Hepatocyte (in vitro differentiated cells): ENCODE data around the gene PPP1R9A. TPM values are rescaled to one million over a fixed set of nuclear protein-coding genes. Genes with fewer than 3 reads are reported as not detected.

Source experiments
- DNase-seq: peaks from one replicate; pipeline ENCODE4 v3.0.0-alpha.2; 2016; ENCODE audit warnings: low spot score
- H2AFZ ChIP-seq: fragments of 200-600 bp; sonication (generic); 2 replicates; pipeline ENCODE4 v1.6.0; 2016; ENCODE audit warnings: antibody characterized with exemption, mild to moderate bottlenecking
- H3K27ac ChIP-seq: fragments of 200-600 bp; sonication (generic); 2 replicates; pipeline ENCODE4 v1.5.1; 2016; ENCODE audit warnings: mild to moderate bottlenecking
- H3K27me3 ChIP-seq: fragments of 200-600 bp; sonication (generic); 2 replicates; pipeline ENCODE4 v1.6.1; 2016
- H3K36me3 ChIP-seq: fragments of 200-600 bp; sonication (generic); replicated peaks from 2 replicates; pipeline ENCODE4 v1.5.1; 2016; ENCODE audit warnings: low read depth; ENCODE audit not compliant: insufficient read depth
- H3K4me1 ChIP-seq: fragments of 200-600 bp; sonication (generic); 2 replicates; pipeline ENCODE4 v1.5.1; 2016; ENCODE audit warnings: mild to moderate bottlenecking, moderate library complexity; ENCODE audit not compliant: insufficient read depth
- H3K4me2 ChIP-seq: fragments of 200-600 bp; sonication (generic); 2 replicates; pipeline ENCODE4 v1.6.0; 2016
- H3K4me3 ChIP-seq: fragments of 200-600 bp; sonication (generic); 2 replicates; pipeline ENCODE4 v1.5.1; 2016; ENCODE audit warnings: mild to moderate bottlenecking
- H3K79me2 ChIP-seq: fragments of 200-600 bp; sonication (generic); 2 replicates; pipeline ENCODE4 v1.6.0; 2017; ENCODE audit warnings: mild to moderate bottlenecking
- H3K9me2 ChIP-seq: fragments of 200-600 bp; sonication (generic); replicated peaks from 2 replicates; pipeline ENCODE4 v1.6.0; 2017; ENCODE audit warnings: mild to moderate bottlenecking; ENCODE audit not compliant: insufficient read depth
- H3K9me3 ChIP-seq: fragments of 200-600 bp; sonication (generic); 2 replicates; pipeline ENCODE4 v1.5.1; 2016; ENCODE audit warnings: low read depth, mild to moderate bottlenecking
- H4K20me1 ChIP-seq: fragments of 200-600 bp; sonication (generic); 2 replicates; pipeline ENCODE4 v1.6.0; 2016; ENCODE audit warnings: mild to moderate bottlenecking; ENCODE audit not compliant: insufficient read depth, poor library complexity, severe bottlenecking
- EZH2 ChIP-seq: fragments of 200-600 bp; sonication (generic); IDR thresholded peaks from 2 replicates; pipeline ENCODE4 v1.6.1; 2016; ENCODE audit warnings: antibody characterized with exemption, mild to moderate bottlenecking, borderline replicate concordance
- EZH2phosphoT487 ChIP-seq: fragments of 200-600 bp; sonication (generic); IDR thresholded peaks from one replicate; pipeline ENCODE4 v1.6.1; 2018; ENCODE audit warnings: antibody characterized with exemption, mild to moderate bottlenecking, low read depth, moderate library complexity; ENCODE audit not compliant: unreplicated experiment, severe bottlenecking
- WGBS: methylation state at CpG from one replicate; pipeline ENCODE4 v1.1.6; 2016; ENCODE audit warnings: low lambda C conversion rate; ENCODE audit errors: missing lambda C conversion rate; 5-methylcytosine and 5-hydroxymethylcytosine counted together
- polyA plus RNA-seq: library from polyadenylated mRNA; unstranded; fragments of >200 nt; fragmentation: Nextera tagmentation; extraction: Ambion mirVana; gene quantifications from 2 replicates; pipeline ENCODE4 v1.2.1, GENCODE V29; 2016
- total RNA-seq: library from RNA; depleted of rRNA; stranded (reverse); fragments of >200 nt; gene quantifications from 2 replicates; pipeline ENCODE4 v1.2.3, GENCODE V29; 2014
- TF ChIP-seq, protein P1 (sequence below): fragments of 200-600 bp; sonication (generic); IDR thresholded peaks from 2 replicates; pipeline ENCODE4 v1.5.1; 2016; ENCODE audit warnings: antibody characterized with exemption, mild to moderate bottlenecking; ENCODE audit not compliant: poor library complexity

The PPP1R9A gene
- total and polyA plus RNA-seq, 2 experiments from 2014 or later, result 11.7 to 25.7 TPM

DNA sequence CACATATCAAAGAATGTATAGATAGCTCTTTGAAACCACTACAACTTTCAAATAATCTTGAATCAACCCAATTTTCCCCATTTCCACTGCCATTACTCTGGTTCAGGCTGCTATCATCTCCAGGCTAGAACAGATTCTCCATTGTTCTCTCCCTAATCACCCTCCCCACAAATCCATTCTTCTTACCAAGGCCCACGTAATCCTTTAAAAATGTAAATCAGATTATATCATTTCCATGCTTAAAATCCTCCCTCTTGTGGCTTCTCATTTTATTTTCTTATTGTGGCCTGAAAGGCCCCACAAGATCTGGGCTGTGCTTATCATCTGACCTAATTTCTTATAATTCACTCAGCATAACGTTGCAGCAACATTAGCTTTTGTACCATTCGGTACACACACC lies 420.0 kb downstream of the PPP1R9A start:
- WGBS, result 81% methylated on average over 3 of the region's 3 CpGs
- no peaks in the 10 kb centered on the region for H3K36me3 ChIP-seq
- H3K27ac ChIP-seq, result no peak overlapping the region
- H3K79me2 ChIP-seq, result no peaks in the 10 kb centered on the region
- peaks cover 3% of the 10 kb centered on the region for H3K27me3 ChIP-seq
- no peak overlapping the region for H3K4me3 ChIP-seq
- H3K4me2 ChIP-seq, result no peak overlapping the region
- TF ChIP-seq EZH2phosphoT487, result no peak
- TF ChIP-seq, protein P1, sequence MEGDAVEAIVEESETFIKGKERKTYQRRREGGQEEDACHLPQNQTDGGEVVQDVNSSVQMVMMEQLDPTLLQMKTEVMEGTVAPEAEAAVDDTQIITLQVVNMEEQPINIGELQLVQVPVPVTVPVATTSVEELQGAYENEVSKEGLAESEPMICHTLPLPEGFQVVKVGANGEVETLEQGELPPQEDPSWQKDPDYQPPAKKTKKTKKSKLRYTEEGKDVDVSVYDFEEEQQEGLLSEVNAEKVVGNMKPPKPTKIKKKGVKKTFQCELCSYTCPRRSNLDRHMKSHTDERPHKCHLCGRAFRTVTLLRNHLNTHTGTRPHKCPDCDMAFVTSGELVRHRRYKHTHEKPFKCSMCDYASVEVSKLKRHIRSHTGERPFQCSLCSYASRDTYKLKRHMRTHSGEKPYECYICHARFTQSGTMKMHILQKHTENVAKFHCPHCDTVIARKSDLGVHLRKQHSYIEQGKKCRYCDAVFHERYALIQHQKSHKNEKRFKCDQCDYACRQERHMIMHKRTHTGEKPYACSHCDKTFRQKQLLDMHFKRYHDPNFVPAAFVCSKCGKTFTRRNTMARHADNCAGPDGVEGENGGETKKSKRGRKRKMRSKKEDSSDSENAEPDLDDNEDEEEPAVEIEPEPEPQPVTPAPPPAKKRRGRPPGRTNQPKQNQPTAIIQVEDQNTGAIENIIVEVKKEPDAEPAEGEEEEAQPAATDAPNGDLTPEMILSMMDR, result no peak
- no peak for TF ChIP-seq EZH2
- no peaks in the 10 kb centered on the region for H3K9me3 ChIP-seq
- H3K4me1 ChIP-seq, result no peaks in the 10 kb centered on the region
- no peaks in the 10 kb centered on the region for H3K9me2 ChIP-seq
- no peak overlapping the region for H2AFZ ChIP-seq
- H4K20me1 ChIP-seq, result no peaks in the 10 kb centered on the region
- DNase-seq, result no peak

DNA sequence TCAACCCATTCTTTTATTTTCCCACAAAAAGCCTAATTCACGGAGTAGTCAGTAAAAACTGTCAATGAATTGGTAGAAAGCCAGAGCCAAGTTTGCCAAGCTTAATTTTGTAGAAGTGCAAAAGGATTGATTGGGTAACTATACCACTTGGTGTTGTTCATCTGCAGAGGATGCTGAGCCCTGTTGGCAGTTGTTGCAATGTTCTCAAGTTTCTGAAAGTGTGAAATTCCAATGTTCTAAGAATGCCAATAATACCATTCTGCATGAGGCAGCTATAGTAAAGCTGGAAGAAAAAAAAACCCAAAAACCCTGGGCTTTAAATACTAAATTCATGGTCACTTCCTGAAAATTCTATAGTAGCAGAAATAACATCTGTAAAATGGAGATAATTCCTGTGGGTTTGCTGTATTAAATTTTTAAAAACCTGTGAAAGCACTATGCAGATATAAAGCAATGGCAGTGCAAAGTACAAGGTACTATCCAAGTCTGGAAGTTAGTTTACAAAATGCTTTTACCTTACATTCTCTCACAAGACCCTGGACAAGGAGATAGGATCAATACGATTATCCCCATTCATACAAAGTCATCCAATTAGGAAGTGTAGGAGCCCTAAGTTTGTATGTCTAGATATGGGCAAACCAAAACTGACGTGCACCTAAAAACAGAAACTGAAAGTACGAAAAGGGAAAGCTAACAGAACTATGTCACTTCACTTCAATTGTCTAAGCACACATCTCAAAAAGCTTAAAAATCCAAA lies 423.0 kb downstream of the PPP1R9A start:
- DNase-seq, result no peak
- Histone ChIP-seq H3K79me2 (no peaks in the 10 kb centered on the region), H3K27ac (no peak overlapping the region), H3K4me3 (no peak overlapping the region), H3K9me3 (no peaks in the 10 kb centered on the region), H3K4me2 (peak overlapping the region; percentile 52), H3K4me1 (peaks cover 7% of the 10 kb centered on the region), H4K20me1 (no peaks in the 10 kb centered on the region), H3K9me2 (no peaks in the 10 kb centered on the region), H2AFZ (peak overlapping the region; percentile 38), H3K36me3 (no peaks in the 10 kb centered on the region), H3K27me3 (no peaks in the 10 kb centered on the region)
- 67% methylated on average over 4 of the region's 4 CpGs for WGBS
- TF ChIP-seq EZH2phosphoT487, result no peak
- TF ChIP-seq, protein P1, result no peak
- no peak for TF ChIP-seq EZH2

DNA sequence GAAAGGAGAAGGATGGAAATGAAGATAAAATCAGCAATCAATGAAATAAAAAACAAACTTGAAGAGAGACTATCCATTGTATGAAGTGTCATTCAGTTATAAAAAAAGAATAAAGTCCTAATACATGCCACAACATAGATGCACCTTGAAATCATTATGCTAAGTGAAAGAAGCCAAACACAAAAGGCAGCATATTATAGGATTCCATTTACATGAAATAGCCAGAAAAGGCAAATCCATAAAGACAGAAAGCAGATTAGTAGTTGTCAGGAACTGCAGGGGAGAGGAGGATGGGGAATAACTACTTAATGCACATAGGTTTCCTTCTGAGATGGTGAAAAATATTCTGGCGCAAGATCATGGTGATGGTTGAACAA lies 423.6 kb downstream of the PPP1R9A start:
- Histone ChIP-seq H3K27ac (no peak overlapping the region), H3K36me3 (no peaks in the 10 kb centered on the region), H3K4me3 (no peak overlapping the region), H3K9me2 (no peaks in the 10 kb centered on the region), H3K79me2 (no peaks in the 10 kb centered on the region), H3K4me1 (peaks cover 7% of the 10 kb centered on the region), H3K4me2 (peak overlapping the region; percentile 52), H3K9me3 (no peaks in the 10 kb centered on the region), H3K27me3 (no peaks in the 10 kb centered on the region), H2AFZ (peak overlapping the region; percentile 38), H4K20me1 (no peaks in the 10 kb centered on the region)
- TF ChIP-seq, protein P1, result no peak
- TF ChIP-seq EZH2phosphoT487, result no peak
- no peak for TF ChIP-seq EZH2
- WGBS, result 97% methylated on average over 1 of the region's 1 CpG
- no peak for DNase-seq
